Measurements from ENCODE around the gene HELLS. TPM values are rescaled to one million over a fixed set of nuclear protein-coding genes. Genes with fewer than 3 reads are reported as not detected.

HELLS gene
- total RNA-seq, 2 experiments from 2014 or later, result 99.7 to 121 TPM

Other genes starting within 250 kb of the HELLS start
- 10 to 100 TPM; 23.1 to 26.5 TPM for gene NOC3L, start 182.8 kb upstream of the HELLS start, total RNA-seq
- under 1 TPM; 0.07 to 0.15 TPM for gene TBC1D12, start 143.2 kb upstream of the HELLS start, total RNA-seq
- not detected for gene CYP2C18, start 137.9 kb downstream of the HELLS start, total RNA-seq
- not detected for gene CYP2C19, start 216.9 kb downstream of the HELLS start, total RNA-seq